SK-N-DZ (cell line): ENCODE measurements around the gene SUGP1. TPM values are rescaled to one million over a fixed set of nuclear protein-coding genes. Genes with fewer than 3 reads are reported as not detected.
"Not testable (repeated sequence)": the region's sequence is repeated elsewhere in the genome, so short reads cannot be mapped to it uniquely, and the experiment has no call there.

Source experiments
- DNase-seq: peaks from one replicate; pipeline ENCODE4 v3.0.0-alpha.2; 2015; ENCODE audit warnings: low spot score
- polyA plus RNA-seq, 2 experiments: library from polyadenylated mRNA; depleted of rRNA; stranded (reverse); fragments of >200 nt; gene quantifications; 2 replicates each; pipeline ENCODE4 v1.2.3, GENCODE V29; 2014

The SUGP1 gene
- polyA plus RNA-seq (2014; cell fraction: cytosol; rRNA removed) = 32.4 and 41.2 TPM in 2 replicates
- polyA plus RNA-seq (2014; cell fraction: nucleus; rRNA removed) = 144 and 159 TPM in 2 replicates

GRCh38 chr19:19320361-19321140 is at the start of gene SUGP1, which contains the start of gene MAU2:
Gene SUGP1 (minus strand): TSS chr19:19320509. CDS start chr19:19320496, 13 bp downstream.
Gene MAU2 (plus strand): TSS chr19:19320829. CDS start chr19:19320860, 31 bp downstream.
- peak; percentile 93 for DNase-seq

- DNase-seq = no peak
These were observed 47.8 kb upstream of the SUGP1 start for GRCh38 chr19:19368087-19368486.

GRCh38 chr19:19366434-19367396 is 46.4 kb upstream of the SUGP1 start:
- DNase-seq = peak; percentile 93

- no peak for DNase-seq
These were observed 41.8 kb upstream of the SUGP1 start for GRCh38 chr19:19362075-19362474.

- peak; percentile 91 for DNase-seq
These were observed 40.8 kb upstream of the SUGP1 start for GRCh38 chr19:19361075-19361594.

GRCh38 chr19:19356901-19357566 is 36.7 kb upstream of the SUGP1 start:
- DNase-seq = no peak

- no peak for DNase-seq
These were observed 36.2 kb upstream of the SUGP1 start for GRCh38 chr19:19356500-19356899.

- no peak for DNase-seq
These were observed 35.4 kb upstream of the SUGP1 start for GRCh38 chr19:19355606-19356139.

- no peak for DNase-seq
These were observed 34.6 kb upstream of the SUGP1 start for GRCh38 chr19:19354932-19355331.

- DNase-seq = no peak
These were observed 33.7 kb upstream of the SUGP1 start for GRCh38 chr19:19354007-19354406.

- no peak for DNase-seq
These were observed 32.5 kb upstream of the SUGP1 start for GRCh38 chr19:19352823-19353222.

- DNase-seq = not testable (repeated sequence)
These were observed 30.4 kb upstream of the SUGP1 start for GRCh38 chr19:19350756-19351155.

- DNase-seq = no peak
These were observed 29.1 kb upstream of the SUGP1 start for GRCh38 chr19:19349365-19349764.

- DNase-seq = no peak
These were observed 28.0 kb upstream of the SUGP1 start for GRCh38 chr19:19348266-19348665.

- no peak for DNase-seq
These were observed 27.2 kb upstream of the SUGP1 start for GRCh38 chr19:19347401-19348110.

GRCh38 chr19:19345970-19346369 is 25.7 kb upstream of the SUGP1 start:
- DNase-seq = no peak

- no peak for DNase-seq
These were observed 24.9 kb upstream of the SUGP1 start for GRCh38 chr19:19345232-19345631.

GRCh38 chr19:19343762-19344161 is 23.5 kb upstream of the SUGP1 start:
- no peak for DNase-seq

- DNase-seq = no peak
These were observed 22.7 kb upstream of the SUGP1 start for GRCh38 chr19:19343016-19343362.
